Tibial nerve (tissue), 4 donors: ENCODE measurements around the gene ARMCX2. TPM values are rescaled to one million over a fixed set of nuclear protein-coding genes. Genes with fewer than 3 reads are reported as not detected.

Experiments used
- DNase-seq, 2 donors: peaks; one replicate each; pipeline ENCODE4 v3.0.0-alpha.2; 2019; ENCODE audit warnings: low spot score in 2 of 2
- H3K27ac ChIP-seq, 4 donors: fragments of 200-600 bp; sonication (generic) in 3 of 4; one replicate each; pipeline ENCODE4 v1.5.1; 2017 to 2019; ENCODE audit warnings: mild to moderate bottlenecking in 1 of 4
- H3K27me3 ChIP-seq, 2 donors: fragments of 200-600 bp; sonication (generic) in 1 of 2; one replicate each; pipeline versions ENCODE4 v1.5.1 to v1.6.0; 2017 to 2019
- H3K36me3 ChIP-seq, 3 donors: fragments of 200-600 bp; sonication (generic); one replicate each; pipeline ENCODE4 v1.5.1; 2018 to 2019
- H3K4me1 ChIP-seq, 4 donors: fragments of 200-600 bp; sonication (generic) in 3 of 4; one replicate each; pipeline ENCODE4 v1.5.1; 2017 to 2019
- H3K4me3 ChIP-seq, 4 donors: fragments of 200-600 bp; sonication (generic) in 3 of 4; one replicate each; pipeline ENCODE4 v1.5.1; 2017 to 2019; ENCODE audit warnings: mild to moderate bottlenecking in 1 of 4, moderate library complexity in 1 of 4
- H3K9me3 ChIP-seq, 4 donors: fragments of 200-600 bp; sonication (generic) in 3 of 4; one replicate each; pipeline ENCODE4 v1.5.1; 2017 to 2019
- EP300 ChIP-seq, 2 donors: sonication (generic); formaldehyde crosslinking; IDR thresholded peaks; one replicate each; pipeline ENCODE4 v1.6.1; 2017; ENCODE audit warnings: antibody characterized with exemption in 2 of 2, mild to moderate bottlenecking in 1 of 2
- POLR2A ChIP-seq, 2 donors: fragments of 450-650 bp; IDR thresholded peaks; one replicate each; pipeline ENCODE4 v1.6.1; 2017; ENCODE audit warnings: antibody characterized with exemption in 2 of 2, mild to moderate bottlenecking in 2 of 2, moderate library complexity in 2 of 2
- WGBS, 2 donors: methylation state at CpG; one replicate each; pipeline ENCODE4 v1.1.5; 2018; 5-methylcytosine and 5-hydroxymethylcytosine counted together
- total RNA-seq, 4 donors: library from RNA; depleted of rRNA; stranded (reverse); fragments of >200 nt; gene quantifications; one replicate each; pipeline ENCODE4 v1.1.0, GENCODE V29; 2016
- TF ChIP-seq, protein P1 (sequence below), 5 experiments: fragments of 200-600 bp in 3 of 5; fragments of 450-650 bp in 2 of 5; sonication (generic) in 3 of 5; IDR thresholded peaks; one replicate each; pipeline ENCODE4 v1.5.1; 2016 to 2019; ENCODE audit warnings: antibody characterized with exemption in 5 of 5, mild to moderate bottlenecking in 3 of 5, moderate library complexity in 2 of 5

Gene ARMCX2
- total RNA-seq, 4 donors from 2014 or later = 30.6 to 42.0 (median 36.0) TPM

DNA sequence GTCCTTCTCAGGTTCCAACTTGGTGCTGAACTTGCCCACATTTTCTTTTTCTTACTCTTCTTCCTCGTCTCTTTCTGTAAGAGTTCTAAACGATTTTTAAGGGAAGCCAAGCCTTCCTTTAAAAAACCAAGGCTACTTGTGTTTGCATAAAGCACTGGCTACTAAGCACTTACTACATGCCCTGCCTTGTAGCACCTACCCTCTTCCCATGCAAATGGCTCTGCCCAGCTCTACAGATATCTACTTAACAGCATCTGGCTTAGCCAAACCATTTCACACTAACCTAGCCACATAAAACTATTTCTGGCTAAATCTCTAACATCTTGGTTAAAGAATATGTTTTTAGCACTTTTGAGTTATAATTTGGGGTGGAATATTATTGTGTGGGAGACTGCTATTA, 26.9 kb upstream of the ARMCX2 start:
- 44 to 48% methylated on average over 2 of the region's 2 CpGs for WGBS, 2 donors
- TF ChIP-seq EP300 (IDR thresholded peaks at IDR 0.05) = no peak
- TF ChIP-seq, protein P1, sequence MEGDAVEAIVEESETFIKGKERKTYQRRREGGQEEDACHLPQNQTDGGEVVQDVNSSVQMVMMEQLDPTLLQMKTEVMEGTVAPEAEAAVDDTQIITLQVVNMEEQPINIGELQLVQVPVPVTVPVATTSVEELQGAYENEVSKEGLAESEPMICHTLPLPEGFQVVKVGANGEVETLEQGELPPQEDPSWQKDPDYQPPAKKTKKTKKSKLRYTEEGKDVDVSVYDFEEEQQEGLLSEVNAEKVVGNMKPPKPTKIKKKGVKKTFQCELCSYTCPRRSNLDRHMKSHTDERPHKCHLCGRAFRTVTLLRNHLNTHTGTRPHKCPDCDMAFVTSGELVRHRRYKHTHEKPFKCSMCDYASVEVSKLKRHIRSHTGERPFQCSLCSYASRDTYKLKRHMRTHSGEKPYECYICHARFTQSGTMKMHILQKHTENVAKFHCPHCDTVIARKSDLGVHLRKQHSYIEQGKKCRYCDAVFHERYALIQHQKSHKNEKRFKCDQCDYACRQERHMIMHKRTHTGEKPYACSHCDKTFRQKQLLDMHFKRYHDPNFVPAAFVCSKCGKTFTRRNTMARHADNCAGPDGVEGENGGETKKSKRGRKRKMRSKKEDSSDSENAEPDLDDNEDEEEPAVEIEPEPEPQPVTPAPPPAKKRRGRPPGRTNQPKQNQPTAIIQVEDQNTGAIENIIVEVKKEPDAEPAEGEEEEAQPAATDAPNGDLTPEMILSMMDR (IDR thresholded peaks at IDR 0.05) = no peak
- Histone ChIP-seq H3K4me3 (no peak overlapping the region), H3K27me3 (peaks cover 0 to 6% of the 10 kb centered on the region in 2 donors), H3K36me3 (no peaks in the 10 kb centered on the region), H3K9me3 (no peaks in the 10 kb centered on the region), H3K27ac (no peak overlapping the region), H3K4me1 (no peaks in the 10 kb centered on the region)
- no peak for DNase-seq

DNA sequence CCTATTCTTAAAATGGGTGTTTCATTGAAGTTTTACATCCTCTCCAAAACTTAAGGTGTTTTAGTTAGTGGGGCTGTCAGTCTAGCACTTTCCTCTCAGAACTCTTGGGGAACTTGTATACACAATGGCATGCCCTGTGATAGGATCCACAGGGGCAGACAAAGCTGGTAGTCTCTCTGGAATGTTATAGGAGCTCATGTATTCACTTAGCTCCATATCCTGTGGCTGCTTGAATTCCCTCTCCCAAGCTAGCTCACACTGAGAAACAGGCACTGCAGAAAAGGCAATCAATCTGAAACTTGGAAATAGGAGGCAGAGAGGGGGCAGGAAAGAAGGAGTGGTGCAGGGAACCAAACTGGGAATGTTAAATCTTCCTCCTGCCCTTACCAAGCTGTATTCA, 26.3 kb upstream of the ARMCX2 start:
- TF ChIP-seq, protein P1 (IDR thresholded peaks at IDR 0.05) = no peak
- TF ChIP-seq POLR2A (IDR thresholded peaks at IDR 0.05) (no peak), EP300 (IDR thresholded peaks at IDR 0.05) (no peak)
- H3K27me3 ChIP-seq = peaks cover 0 to 6% of the 10 kb centered on the region in 2 donors
- no peaks in the 10 kb centered on the region for H3K9me3 ChIP-seq
- no peak overlapping the region for H3K4me3 ChIP-seq
- H3K36me3 ChIP-seq = no peaks in the 10 kb centered on the region
- no peaks in the 10 kb centered on the region for H3K4me1 ChIP-seq
- H3K27ac ChIP-seq = no peak overlapping the region
- no peak for DNase-seq

DNA sequence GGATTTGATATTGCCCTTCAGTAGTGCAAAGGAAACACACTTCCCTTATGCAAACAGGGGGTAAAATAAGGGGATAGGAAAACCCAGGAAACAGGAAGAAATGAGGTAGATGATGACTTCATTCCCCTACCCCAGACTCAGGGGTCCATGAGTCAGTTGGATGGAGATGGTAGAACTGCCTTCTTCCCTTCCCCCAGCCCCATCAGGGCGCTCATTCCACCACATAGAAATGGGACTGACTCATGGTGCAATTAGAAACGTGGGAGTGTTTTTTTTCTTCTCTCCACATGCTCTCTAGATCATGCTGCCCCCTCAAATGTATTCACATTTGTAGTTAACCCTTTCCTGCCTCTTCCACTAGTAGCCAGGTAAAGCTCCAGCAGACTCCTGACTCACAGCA, 23.1 kb upstream of the ARMCX2 start:
- Histone ChIP-seq H3K27ac (no peak overlapping the region), H3K4me3 (no peak overlapping the region), H3K9me3 (no peaks in the 10 kb centered on the region), H3K36me3 (no peaks in the 10 kb centered on the region), H3K4me1 (no peaks in the 10 kb centered on the region), H3K27me3 (peaks cover 0 to 12% of the 10 kb centered on the region in 2 donors)
- TF ChIP-seq, protein P1 (IDR thresholded peaks at IDR 0.05) = no peak
- TF ChIP-seq POLR2A (IDR thresholded peaks at IDR 0.05) = no peak
- no peak for TF ChIP-seq EP300 (IDR thresholded peaks at IDR 0.05)
- WGBS, 2 donors = 22 to 27% methylated on average over 2 of the region's 2 CpGs
- DNase-seq = no peak

DNA sequence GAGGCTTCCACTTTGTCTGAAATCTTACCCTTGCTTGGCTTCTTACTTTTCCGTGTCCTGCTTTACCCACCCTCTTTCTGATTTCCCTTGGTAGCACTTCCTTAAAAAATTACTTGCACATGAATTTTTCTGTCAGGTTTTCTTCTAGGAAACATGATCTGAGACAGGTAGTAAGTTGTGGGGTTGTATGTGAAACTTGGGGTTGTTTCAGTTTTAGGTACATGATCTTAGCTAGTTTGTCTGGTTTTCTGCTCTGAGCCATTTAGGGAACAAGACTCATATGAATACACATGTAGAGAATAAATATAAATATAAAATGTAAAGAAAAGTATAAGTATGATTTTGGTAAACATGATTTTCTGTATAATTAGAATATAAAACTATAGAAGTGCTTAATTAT, 17.4 kb upstream of the ARMCX2 start:
- TF ChIP-seq POLR2A (IDR thresholded peaks at IDR 0.05) (no peak), EP300 (IDR thresholded peaks at IDR 0.05) (no peak)
- TF ChIP-seq, protein P1 (IDR thresholded peaks at IDR 0.05) = no peak
- Histone ChIP-seq H3K4me3 (no peak overlapping the region), H3K4me1 (no peaks in the 10 kb centered on the region), H3K27ac (no peak overlapping the region), H3K27me3 (peaks cover 0 to 37% of the 10 kb centered on the region in 2 donors), H3K36me3 (no peaks in the 10 kb centered on the region), H3K9me3 (no peaks in the 10 kb centered on the region)
- WGBS, 2 donors = 58 to 74% methylated on average over 1 of the region's 1 CpG
- DNase-seq = no peak

DNA sequence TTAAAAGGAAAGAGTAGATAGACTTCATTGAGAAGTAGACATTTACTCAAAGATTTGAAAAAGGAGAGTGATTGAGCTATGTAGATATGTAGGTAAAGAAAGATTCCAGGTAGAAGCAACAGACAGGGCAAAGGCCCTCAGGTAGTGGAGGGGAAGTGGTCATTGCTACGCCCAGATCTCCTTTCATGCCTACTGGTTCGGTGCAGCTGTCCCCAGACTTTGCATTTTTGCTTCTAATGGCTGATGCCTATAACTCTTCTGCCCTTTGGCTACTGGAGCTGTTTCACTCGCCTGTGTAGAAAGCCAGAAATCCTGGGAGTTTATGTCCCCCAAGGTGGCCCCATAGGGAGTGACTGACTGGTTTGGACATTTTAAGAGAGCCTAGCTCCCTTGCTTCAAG, 16.9 kb upstream of the ARMCX2 start:
- no peak for TF ChIP-seq POLR2A (IDR thresholded peaks at IDR 0.05)
- TF ChIP-seq, protein P1 (IDR thresholded peaks at IDR 0.05) = no peak
- no peak for TF ChIP-seq EP300 (IDR thresholded peaks at IDR 0.05)
- H3K9me3 ChIP-seq = no peaks in the 10 kb centered on the region
- no peak overlapping the region for H3K4me3 ChIP-seq
- no peak for DNase-seq
- peaks cover 0 to 37% of the 10 kb centered on the region in 2 donors for H3K27me3 ChIP-seq
- 61 to 86% methylated on average over 3 of the region's 3 CpGs for WGBS, 2 donors
- no peaks in the 10 kb centered on the region for H3K4me1 ChIP-seq
- no peak overlapping the region for H3K27ac ChIP-seq
- no peaks in the 10 kb centered on the region for H3K36me3 ChIP-seq
